DMS153 (cell line): Measurements from ENCODE around the gene CASP3.
A peak's percentile ranks its signal among the peaks of the same experiment; 100 is the strongest.

ENCODE experiments used
- DNase-seq: peaks from one replicate; lab custom pipeline; 2025; lab: John Stamatoyannopoulos, UW

Gene CASP3

DNA sequence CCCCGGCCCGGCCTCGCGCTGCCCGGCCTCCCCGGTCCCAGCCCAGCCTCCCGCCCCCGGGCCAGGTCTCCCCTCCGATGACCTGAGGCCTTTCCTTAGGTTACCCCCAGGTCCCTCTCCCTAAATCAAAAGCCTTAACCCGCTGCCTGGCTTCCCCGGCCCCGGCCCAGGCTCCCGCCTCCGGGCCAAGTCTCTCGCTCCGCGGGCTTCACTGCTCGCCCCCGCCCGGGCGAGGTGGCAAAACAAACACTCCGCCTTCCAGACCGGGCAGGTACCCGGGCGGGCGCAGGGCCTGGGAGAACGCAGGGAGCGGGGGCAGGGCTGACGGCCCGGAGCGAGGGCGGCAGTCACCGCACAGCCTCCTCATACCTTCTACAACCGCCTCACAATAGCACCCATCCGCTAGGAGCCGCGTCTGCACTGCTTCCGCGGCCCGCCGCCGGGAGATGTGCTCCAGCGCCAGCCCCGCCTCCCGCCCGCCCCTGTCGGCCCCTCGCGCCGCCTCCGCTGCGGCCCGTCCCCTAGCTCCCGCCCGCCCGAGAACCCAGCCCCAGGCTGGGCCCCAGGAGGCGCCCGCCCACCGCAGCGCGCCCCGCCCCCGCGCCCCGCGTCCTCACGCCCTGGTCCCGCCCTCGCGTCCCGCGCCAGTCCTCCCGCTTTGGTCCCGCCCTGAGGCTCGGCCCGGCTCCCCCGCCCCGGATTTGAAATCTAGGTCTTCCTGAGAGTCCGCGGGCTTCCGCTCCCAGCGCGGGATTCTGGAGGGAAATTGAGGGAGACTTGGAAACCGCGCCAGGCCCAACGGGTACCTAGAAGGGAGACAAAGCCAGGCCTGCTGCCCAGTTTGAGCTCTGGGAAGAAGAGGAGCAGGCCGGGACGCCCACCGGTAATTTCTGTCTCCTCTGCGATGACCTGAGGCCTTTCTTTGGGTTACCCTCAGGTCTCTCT, at the start of gene CASP3, which contains the start of gene PRIMPOL:
Gene CASP3 (minus strand): TSS at position 422 of the 945 bp plus-strand sequence. CDS start 10,994 bp downstream, outside the sequence.
Gene PRIMPOL (plus strand): TSS at position 713 of the 945 bp plus-strand sequence. CDS start 7,403 bp downstream, outside the sequence.
- peak; percentile 92 for DNase-seq

DNA sequence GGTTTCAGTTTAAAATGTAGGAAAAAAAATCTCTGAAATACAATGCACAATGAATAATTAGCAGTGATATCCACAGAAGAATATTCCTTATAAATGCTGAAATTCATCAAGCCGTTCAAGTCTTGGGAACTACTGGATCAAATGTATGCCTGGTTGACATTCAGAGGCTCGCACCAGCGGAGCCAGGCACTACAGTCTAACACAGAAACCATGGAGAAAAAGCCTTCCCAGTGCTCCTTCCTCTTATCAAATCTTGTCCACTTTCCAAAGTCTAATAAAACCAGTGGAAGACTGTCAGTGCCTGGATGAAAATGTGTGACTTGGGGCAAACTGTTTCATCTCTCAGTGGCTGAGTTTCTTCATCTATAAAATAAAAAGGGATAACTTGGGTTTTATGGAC, 48.7 kb upstream of the CASP3 start:
- DNase-seq = no peak

DNA sequence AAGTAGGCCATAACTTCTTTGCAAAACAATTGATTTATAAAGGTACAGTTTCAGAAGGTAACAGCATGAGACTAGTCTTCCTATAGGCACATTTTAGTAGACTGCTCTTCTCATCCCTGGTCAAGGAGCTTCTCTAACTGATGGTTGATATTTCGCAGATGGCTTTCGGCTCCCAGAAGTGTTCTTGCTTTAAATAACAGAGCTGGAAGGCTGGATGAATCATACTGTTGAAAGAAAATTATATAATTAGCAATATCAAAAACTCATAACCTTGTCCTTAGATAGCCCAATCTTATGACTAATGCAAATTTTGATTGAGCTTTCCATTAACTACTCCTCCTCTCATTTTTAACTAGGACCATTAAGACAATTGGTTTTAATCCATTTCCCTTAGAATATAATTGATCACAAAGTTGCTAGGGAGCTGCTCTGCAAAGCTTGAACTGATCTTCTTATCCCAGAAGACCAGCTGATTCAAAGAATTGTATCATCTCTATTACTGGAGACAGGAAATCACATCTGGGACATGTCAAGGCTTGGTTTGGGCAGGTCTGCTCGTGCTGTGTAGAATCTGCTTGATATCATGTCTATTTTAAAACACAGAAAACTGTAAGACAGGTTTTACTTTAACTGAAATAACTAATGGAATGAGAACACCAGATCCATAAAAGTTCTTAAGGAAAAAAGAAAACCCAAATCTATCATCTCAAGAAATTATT, 46.1 kb upstream of the CASP3 start:
- no peak for DNase-seq

DNA sequence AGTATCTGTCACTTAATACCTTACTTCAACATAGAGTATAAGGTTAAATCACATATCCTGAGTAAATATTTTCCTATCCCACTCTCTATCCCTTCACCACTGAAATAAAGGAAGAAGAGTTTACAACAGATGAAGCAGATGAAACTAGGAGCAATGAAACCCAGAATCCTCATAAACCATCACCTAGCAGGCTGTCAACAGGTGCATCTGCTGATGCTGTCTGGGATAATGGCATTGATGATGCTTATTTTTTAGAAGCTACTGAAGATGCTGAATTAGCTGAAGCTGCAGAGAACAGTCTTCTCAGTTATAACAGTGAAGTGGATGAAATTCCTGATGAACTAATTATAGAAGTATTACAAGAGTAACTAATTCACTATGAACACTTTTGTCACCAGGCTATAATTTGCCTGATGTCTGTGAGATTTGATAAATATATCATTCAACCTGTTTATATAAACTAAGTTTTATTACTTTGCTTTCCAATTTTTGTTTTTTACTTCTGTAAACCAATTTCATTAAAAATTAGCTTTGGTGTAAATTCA, 45.2 kb upstream of the CASP3 start:
- DNase-seq = no peak

DNA sequence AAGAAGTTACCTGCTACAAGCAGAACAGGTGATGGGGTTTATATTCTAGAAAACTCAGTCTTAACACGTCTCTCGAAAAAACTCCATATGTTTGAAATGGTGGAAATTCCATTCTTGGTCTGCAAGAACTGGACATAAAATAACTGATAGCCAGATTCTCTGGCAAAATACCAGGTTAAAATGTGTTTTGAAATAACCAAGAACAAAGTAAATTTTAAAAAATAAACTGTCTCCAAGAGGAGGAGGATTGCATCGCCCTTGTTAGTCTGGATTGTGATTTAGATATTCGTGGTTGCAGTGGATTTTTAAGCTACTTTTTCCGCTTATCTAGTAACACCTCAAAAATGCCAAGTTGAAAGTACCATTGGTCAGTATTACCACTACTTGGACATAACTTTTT, 43.8 kb upstream of the CASP3 start:
- DNase-seq = no peak

DNA sequence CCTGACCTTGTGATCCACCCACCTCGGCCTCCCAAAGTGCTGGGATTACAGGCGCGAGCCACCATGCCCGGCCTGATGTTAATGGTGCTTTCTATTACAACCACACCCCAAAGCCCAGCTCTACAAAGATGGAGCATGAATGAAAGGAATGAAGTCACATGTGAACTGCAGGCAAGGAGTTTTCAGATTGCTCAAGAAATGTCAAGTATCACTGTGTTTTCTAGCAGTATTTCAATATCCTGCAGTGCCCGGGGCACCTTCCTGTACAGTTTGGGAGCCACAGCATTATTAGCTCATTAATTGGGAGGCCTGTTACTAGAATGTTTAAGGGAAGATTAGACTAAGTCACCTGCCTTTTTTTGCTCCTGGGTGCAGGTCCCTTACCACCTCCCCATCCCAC, 40.4 kb upstream of the CASP3 start:
- DNase-seq = no peak

DNA sequence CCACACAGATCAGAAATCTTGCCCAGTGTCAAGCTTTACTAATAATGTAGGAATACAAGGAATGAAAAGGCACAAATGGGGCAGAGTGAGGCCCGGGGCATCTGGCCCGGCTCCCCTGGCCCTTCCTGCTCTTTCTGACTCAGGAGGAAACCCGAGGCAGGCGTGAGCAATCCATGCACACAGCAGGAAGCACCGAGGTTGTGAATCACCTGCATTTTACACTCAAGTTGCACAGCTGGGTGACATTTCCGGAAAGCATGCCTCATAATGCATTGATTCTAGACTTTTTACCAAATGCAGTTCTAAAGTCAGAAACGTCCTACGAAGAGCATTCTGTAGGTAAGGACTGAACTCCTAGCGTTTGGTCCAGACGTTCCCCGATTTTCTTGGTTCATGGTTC, 39.2 kb upstream of the CASP3 start:
- DNase-seq = no peak

DNA sequence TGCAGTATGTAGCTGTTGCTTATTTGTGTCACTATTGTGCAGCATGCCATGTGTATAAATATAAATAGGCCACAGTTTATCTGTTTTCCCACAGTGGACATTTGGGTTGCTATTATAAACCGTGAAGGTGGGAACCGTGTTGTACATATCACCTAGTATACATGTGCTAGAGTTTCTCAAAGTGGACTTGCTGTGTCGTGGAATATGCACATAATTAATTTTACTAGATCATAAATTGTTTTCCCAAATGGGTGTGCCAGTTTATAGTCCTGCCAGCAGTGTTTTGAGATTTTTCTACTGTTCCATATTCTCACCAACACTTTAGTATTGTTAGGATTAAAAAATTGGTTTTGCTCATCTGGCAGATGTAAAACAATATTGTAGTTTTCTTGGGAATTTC, 38.8 kb upstream of the CASP3 start:
- DNase-seq = no peak

DNA sequence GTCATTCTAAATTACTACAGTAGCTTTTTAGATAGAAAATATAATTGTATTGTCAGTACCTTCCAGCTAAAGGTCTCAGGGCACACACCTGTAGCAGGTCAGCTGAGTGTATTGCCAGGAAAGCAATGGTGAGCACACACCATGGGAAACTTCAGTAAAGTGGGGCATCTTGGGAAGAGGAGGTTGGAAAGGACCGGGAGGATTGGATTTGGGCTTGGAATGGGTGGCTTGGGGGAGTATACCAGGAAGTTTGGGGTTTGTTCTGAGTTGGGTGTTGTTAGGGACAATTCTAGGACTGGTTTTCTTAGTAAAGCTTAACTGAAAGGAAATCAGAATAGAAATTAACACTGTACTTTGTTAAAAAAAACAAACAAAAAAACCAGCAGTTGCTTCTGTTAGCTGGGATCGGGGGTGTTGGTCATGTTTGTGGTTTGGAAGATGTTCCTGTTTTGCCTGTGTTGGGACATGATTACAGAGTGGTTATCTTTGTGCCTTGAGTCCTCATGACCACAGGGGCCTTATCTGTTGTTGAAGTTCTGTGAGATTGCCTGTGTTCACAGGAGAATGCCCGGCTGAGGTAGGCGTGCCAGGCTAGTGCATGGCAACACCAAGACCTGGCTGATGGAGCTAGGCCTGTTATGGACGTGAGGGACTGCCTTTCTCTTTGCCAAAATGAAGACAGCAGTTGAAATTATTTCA, 35.4 kb upstream of the CASP3 start:
- DNase-seq = no peak

DNA sequence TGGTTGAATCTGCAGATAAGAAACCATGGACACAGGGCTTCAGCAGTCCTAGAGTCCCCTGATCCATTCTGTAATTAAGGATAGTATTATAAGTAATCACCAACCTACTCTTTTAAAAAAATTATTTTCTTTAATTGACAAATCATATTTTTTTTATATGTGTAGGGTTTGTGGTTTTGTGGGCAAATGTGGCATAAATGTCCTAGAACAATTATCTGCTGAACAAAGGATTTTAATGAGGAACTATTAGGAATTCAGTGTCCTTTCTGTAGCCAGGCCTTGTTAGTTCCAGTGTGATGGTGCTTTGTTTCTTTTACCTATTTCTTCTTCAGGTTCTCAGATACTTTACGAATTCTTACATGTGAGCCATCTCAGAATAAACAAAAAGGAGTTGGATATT, 32.7 kb upstream of the CASP3 start:
- no peak for DNase-seq

DNA sequence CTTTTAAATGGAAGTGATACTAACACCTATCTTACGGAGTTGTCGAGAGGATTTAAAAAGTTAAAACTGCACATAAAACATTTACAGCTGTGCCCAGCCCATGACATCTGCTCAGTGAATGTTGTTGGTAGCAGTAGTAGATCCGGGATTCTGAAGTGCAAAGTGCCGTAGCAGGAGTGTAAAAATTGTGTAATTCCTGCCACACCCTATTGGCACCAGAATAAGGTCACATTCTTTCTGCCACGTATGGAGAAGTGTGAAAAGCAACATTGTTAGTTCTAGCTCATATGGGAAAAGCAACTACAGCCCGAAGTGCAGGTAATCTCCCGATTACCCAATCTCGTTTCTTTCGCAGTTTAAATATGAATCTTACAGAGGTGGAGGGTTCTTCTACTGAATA, 31.5 kb upstream of the CASP3 start:
- no peak for DNase-seq

DNA sequence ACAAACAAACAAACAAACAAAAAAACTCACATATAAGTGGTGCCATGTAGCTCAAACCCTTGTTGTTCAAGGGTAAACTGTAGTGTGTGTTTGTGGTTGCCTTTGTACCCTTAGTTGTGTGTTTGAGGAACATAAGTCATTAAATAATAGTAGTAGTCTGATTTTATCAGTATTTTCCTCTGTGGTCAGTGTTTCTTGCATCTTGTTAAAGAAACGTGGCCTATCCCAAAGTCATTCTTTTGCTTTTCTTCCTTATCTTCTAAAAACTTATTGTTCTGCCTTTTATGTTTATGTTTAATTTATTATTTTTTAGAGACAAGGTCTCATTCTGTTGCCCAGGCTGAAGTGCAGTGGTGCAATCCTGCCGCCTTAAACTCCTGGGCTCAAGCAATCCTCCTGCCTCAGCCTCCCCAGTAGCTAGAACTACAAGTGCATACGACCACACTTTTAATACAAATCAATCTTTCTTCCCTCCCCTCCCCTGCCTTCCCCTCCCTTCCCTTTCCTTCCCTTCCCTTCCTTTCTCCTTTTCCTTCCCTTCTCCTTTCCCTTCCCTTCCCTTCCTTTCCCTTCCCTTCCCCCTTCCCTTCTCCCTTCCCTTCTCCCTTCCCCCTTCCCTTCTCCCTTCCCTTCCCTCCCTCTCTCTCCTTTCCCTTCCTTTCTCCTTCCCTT, 26.7 kb upstream of the CASP3 start:
- DNase-seq = no peak

DNA sequence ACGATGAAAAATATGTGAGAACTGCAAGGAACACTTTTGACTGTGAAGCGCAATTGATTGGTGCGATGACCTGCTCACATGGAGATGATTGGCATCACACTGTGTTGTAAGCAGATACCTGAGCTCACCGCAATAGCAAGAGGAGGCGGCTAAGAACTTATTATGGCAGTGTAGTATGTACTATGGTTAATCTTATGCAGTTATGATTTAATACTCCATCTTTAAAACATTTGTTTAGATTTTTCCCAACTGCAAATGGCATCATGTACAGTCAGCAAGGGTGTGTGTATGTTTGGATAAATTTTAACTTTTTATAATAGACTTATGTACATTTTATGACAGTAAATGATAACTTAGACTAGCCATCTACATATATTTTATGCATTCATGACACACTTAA, 25.8 kb upstream of the CASP3 start:
- DNase-seq = no peak

DNA sequence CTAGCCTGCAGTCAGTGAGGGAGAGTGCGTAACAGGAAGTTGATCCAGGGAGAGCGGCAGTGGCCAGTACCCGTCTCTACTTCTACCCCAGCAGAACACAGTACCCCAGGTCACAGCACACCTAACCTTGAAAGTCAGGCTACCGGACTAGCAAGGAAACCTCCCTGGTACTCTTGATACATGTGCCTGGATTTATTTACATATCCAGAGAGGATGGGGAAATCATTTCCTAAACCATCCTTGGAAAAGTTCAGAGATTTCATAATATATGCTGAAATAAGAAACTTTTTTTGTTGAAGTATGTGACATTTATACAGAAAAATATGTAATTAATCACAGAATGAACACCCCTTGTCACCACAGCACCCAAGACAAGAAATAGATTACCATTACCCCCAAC, 24.8 kb upstream of the CASP3 start:
- DNase-seq = no peak

DNA sequence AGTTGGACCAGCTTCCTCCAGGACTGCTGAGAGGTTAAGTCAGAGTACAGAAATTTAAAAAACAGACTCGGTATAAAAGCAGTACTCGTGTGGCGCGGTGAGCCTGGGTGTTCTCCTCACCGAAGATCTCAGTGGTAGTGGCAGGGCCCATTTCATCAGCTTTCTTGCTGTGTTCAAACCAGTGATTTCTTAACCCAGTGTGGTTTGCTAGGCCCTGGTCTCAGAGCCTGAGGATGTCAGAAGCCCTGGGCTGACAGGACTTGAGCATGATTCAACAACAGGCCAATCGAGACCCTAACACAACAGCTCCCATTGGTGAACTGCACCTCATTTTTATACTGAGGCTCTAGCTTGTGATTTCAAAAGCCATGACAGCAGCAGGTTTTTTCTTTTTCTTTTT, 23.5 kb upstream of the CASP3 start:
- DNase-seq = no peak

DNA sequence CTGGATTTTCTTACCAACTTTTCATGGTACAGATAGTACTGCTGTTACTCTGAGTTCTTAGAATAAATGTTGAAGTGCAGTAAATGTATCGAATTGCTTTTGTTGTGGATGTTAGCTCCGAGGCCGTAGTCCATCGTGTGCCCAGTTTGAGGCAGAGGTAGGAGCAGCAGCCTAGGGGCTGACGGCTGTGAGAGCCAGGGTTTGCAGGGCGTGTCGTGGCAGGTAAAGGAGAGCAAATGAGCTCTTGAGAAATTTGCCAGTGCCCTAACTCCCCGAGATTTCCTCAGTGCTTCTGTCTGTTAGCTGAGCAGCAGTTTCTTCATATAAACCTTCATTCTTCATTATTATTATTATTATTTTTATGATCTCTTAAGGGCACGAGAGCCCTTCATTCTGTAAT, 21.9 kb upstream of the CASP3 start:
- no peak for DNase-seq

DNA sequence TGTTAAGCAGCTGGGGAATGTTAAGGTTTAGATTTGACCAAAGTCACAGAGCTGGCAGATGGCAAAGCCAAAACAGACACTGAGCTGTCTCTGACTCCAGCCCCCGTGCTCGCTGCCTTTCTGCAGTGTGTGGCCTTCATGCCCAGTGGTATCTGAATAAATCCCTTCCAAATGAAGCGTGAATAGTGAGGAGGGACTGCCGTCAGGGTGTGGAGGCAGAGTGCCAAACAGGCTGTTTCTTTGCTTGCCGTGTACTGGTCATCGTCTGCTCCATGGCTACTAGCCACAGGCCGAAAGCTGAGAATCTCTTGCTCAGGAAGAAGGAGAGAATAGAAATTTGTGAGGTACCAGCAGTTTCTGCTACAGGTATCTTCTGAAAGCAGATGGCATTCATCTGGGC, 20.0 kb upstream of the CASP3 start:
- DNase-seq = no peak

DNA sequence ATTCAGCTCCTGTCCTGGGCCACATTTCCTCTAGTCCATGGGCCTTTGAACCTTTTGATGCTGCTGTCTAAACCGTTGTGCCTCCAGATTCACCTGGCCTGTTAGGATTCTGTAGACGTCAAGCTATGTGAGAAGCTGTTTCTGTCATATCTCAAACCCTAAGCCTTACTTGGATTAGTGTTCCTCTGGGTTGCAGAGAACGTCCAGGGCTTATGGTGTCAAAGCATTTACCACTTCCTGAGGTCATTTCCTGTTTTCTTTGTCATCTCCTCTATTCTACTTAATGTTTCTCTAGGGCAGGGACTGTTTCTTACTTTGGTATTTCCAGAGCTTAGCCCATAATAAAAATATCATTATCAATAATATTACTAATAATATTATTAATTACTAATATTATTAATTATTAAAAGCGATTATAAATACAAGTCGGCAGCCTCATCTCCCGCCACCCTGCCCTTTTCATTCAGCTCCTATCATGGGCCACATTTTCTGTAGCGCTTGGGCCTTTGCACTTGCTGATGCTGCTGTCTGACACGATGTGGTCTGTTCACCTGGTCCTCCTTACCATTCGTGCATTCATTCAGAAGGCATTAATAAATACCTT, 19.4 kb upstream of the CASP3 start:
- DNase-seq = no peak

DNA sequence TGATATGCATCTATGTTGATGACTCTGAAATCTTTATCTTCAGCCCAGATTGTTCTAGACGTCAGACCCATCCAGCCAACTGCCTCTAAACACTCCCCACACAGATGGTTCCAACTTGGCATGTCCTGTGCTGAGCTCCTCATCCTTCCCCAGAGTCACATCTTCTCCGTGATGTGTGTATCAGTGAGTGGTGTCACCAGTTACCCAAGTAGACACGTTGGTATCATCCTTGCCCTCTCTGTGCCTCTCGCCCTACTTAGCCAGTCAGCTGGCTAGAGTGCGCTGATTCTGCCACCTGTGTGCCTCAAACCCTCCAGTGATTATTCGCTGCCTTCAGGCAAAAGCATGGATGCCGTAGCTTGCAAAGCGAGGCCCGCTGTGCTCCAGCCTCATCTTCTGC, 18.8 kb upstream of the CASP3 start:
- DNase-seq = no peak

DNA sequence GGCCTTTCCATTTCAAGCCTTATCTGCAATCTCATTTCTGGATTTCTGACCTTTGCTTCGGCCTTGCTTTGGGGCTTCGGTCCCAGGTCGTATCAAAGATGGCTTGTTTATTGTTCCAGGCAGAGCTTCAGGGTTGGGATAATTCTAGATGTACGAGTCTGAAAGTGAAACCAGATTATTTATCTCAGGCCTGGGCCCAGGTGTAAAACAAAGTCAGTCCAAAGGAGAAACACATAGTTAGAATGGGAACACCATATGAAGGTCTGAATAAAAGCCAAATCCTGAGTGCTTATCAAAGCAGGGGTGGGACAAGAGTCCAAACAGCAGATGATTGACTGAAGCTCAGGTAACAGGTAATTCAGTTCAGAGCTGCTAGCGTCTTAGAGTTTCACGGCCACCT, 17.4 kb upstream of the CASP3 start:
- DNase-seq = no peak
